Mesothelial cell of epicardium (in vitro differentiated cells): Measurements from ENCODE around the gene ZMYM2. TPM values are rescaled to one million over a fixed set of nuclear protein-coding genes. Genes with fewer than 3 reads are reported as not detected.

ENCODE experiments used
- DNase-seq, 2 experiments: peaks; one replicate each; pipeline ENCODE4 v3.0.0; 2021; ENCODE audit warnings: low spot score in 2 of 2; ENCODE audit not compliant: unreplicated experiment in 2 of 2
- H3K27ac Mint-ChIP-seq: 2 replicates; pipeline ENCODE4 v1.8.0; 2021; ENCODE audit warnings: mixed read lengths
- H3K27me3 Mint-ChIP-seq: 2 replicates; pipeline ENCODE4 v1.8.0; 2021; ENCODE audit warnings: low read depth, mixed read lengths
- H3K36me3 Mint-ChIP-seq: 2 replicates; pipeline ENCODE4 v1.8.0; 2021; ENCODE audit warnings: mixed read lengths
- H3K4me1 Mint-ChIP-seq: 2 replicates; pipeline ENCODE4 v1.8.0; 2021; ENCODE audit warnings: mixed read lengths
- H3K4me3 Mint-ChIP-seq: 2 replicates; pipeline ENCODE4 v1.8.0; 2021; ENCODE audit warnings: mild to moderate bottlenecking, moderate library complexity, mixed read lengths
- H3K9me3 Mint-ChIP-seq: 2 replicates; pipeline ENCODE4 v1.8.0; 2021; ENCODE audit warnings: mixed read lengths
- CTCF ChIP-seq: fragments of 200-600 bp; sonication (generic); IDR thresholded peaks from one replicate; pipeline ENCODE4 v1.5.0; 2021; ENCODE audit warnings: antibody characterized with exemption; ENCODE audit not compliant: unreplicated experiment
- total RNA-seq: library from RNA; stranded (reverse); gene quantifications from 3 replicates; pipeline ENCODE4 v1.2.1, GENCODE V29; 2021

ZMYM2 gene
- total RNA-seq, 1 donor from 2014 or later, result 208 TPM

GRCh38 chr13:20002787-20003186 lies 44.3 kb downstream of the ZMYM2 start:
- no peak for DNase-seq
- Mint-ChIP-seq H3K9me3 (peaks cover 9% of the 10 kb centered on the region), H3K27me3 (no peaks in the 10 kb centered on the region), H3K27ac (peak overlapping the region; percentile 54), H3K4me1 (peaks cover 19% of the 10 kb centered on the region), H3K36me3 (peaks cover 35% of the 10 kb centered on the region), H3K4me3 (no peak overlapping the region)
- TF ChIP-seq CTCF, result no peak

DNA sequence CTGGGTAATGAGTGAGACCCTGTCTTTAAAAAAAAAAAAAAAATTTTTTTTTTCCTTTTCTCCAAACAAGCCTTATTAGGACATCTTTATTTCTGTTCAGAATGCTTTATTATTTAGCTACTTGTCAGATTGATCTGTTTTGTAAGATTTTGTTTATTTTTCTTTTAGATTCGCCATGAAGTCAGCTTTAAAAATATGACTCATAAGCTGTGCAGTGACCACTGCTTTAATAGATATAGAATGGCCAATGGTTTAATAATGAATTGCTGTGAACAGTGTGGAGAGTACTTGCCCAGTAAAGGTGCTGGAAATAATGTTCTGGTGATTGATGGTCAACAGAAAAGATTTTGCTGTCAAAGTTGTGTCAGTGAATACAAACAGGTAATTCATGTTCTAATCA lies 47.7 kb downstream of the ZMYM2 start:
- Mint-ChIP-seq H3K4me3 (no peak overlapping the region), H3K27ac (no peak overlapping the region), H3K36me3 (peaks cover 44% of the 10 kb centered on the region), H3K4me1 (peaks cover 8% of the 10 kb centered on the region), H3K27me3 (no peaks in the 10 kb centered on the region), H3K9me3 (peaks cover 12% of the 10 kb centered on the region)
- DNase-seq, result no peak
- no peak for TF ChIP-seq CTCF

- H3K36me3 Mint-ChIP-seq, result peaks cover 74% of the 10 kb centered on the region
- no peaks in the 10 kb centered on the region for H3K4me1 Mint-ChIP-seq
- peaks cover 51% of the 10 kb centered on the region for H3K9me3 Mint-ChIP-seq
- DNase-seq, result no peak
- TF ChIP-seq CTCF, result no peak
- no peak overlapping the region for H3K27ac Mint-ChIP-seq
- no peak overlapping the region for H3K4me3 Mint-ChIP-seq
- no peaks in the 10 kb centered on the region for H3K27me3 Mint-ChIP-seq
These were observed 57.2 kb downstream of the ZMYM2 start for GRCh38 chr13:20015763-20016162.

DNA sequence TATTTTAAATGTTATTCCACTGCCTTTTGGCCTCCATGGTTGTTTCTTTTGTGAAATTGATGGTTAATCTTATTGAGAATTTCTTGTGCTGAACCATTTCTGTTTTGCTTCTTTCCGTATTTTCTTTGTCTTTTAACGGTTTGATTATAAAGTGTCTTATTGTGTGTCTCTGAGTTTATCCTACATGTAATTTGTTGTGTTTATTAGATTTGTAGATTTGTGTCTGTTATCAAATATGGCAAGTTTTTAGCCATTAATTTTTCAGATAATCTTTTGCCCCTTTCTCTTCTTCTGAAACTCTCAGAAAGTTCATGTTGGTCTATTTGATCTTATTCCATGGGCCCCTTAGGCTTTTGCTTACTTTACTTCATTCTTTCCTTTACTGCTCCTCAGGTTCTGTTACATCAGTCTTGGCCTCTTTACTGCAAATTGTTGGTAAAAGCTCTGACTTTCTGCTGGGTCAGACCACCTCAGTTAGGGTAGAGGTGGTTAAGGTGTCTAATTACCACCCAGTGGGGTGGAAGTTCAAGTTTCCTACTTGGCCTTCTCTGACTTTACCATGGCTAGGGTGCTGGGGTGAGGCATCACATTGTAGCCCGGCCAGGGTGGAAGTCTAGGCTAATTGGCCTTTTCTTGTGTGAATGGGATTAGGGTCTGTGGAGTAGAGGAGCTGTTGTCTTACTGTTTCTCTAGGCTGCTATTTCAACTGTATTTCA lies 58.3 kb downstream of the ZMYM2 start:
- H3K4me3 Mint-ChIP-seq, result no peak overlapping the region
- TF ChIP-seq CTCF, result no peak
- H3K36me3 Mint-ChIP-seq, result peaks cover 75% of the 10 kb centered on the region

GRCh38 chr13:20017365-20017711 lies 58.8 kb downstream of the ZMYM2 start:
- H3K4me1 Mint-ChIP-seq, result peaks cover 11% of the 10 kb centered on the region
- no peak for DNase-seq
- no peak overlapping the region for H3K27ac Mint-ChIP-seq
- no peak for TF ChIP-seq CTCF
- peaks cover 49% of the 10 kb centered on the region for H3K9me3 Mint-ChIP-seq
- no peak overlapping the region for H3K4me3 Mint-ChIP-seq
- H3K36me3 Mint-ChIP-seq, result peaks cover 75% of the 10 kb centered on the region
- H3K27me3 Mint-ChIP-seq, result no peaks in the 10 kb centered on the region

More for the DNA sequence above, 58.3 kb downstream of the ZMYM2 start:
- Mint-ChIP-seq H3K4me1 (peaks cover 6% of the 10 kb centered on the region), H3K9me3 (peaks cover 51% of the 10 kb centered on the region), H3K27ac (no peak overlapping the region), H3K27me3 (no peaks in the 10 kb centered on the region)
- no peak for DNase-seq
